H54 (cell line): ENCODE results near the gene P2RY2.
A peak's percentile ranks its signal among the peaks of the same experiment; 100 is the strongest.
"Not testable (repeated sequence)": the region's sequence is repeated elsewhere in the genome, so short reads cannot be mapped to it uniquely, and the experiment has no call there.

Experiments
- DNase-seq: peaks from one replicate; pipeline ENCODE4 v3.0.0; 2011; ENCODE audit warnings: low spot score, mixed read lengths; ENCODE audit not compliant: insufficient read length
- FAIRE-seq: peaks from 3 replicates; lab custom pipeline; 2011; peaks lifted over from hg19 to GRCh38; lab: Jason Lieb, UNC
- POLR2A ChIP-seq: IDR thresholded peaks from 2 replicates; pipeline ENCODE4 v1.6.1; 2011; ENCODE audit warnings: low read depth, mild to moderate bottlenecking, low read length

P2RY2 gene

DNA sequence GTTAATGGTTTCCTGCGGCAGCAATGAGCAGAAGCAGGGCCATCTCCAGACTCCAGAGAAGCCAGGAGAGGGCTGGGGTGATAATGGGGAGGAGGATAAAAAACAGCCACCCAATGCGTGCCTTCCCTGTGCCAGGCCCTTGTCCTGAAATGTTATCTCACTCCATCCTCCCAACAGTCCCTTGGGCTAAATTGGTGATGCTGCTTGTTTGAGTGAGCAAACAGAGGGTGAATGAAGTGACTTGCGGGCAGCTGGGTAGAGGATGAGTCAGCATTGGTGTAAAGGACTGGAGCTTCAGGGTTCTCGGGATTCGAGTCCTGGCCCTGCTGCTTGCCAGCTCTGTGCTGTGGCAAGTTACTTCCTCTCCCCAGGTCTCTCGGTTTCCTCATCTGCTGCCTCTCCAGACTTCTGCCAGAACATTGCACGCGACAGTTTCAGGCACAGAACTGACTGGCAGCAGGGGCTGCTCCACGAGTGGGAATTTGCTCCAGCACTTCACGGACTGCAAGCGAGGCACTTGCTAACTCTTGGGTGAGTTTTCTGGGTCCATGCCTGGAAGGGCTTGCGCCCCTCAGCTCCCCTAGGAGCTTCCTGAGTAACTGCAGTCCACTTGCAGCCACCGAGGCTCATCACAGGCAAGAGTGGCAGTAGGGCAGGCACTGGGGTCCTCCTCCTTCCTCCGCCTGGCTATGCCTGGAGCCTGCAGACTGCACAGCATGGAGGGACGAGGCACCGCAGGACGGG is 54.0 kb downstream of the P2RY2 start, which contains the start of gene P2RY6:
P2RY6 (plus strand) TSS at position 403 of the 744 bp plus-strand sequence. CDS start 24,181 bp downstream, outside the sequence.
- TF ChIP-seq POLR2A, result 0 out of 2 replicates have a peak, but pooled peaks have one; percentile 9
- no peak for FAIRE-seq
- DNase-seq, result peak; percentile 75

DNA sequence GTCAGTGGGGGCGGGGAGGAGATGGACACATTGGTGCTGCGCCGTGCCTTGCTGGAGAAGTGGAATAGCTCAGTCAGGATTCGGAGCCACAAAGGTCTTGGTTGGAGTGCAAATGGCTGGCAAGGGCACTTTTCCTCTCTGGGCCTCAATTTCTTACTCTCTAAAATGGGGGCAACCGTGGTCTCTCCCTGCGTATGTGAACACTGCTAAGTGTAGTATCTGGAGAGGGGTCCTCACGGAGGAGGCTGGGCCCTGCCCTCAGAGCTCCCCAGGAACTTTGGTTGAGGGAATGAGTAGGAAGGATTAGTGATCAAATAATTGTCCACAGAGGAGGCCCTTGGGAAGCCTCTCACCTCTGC is 54.6 kb downstream of the P2RY2 start:
- DNase-seq, result no peak
- FAIRE-seq, result no peak
- TF ChIP-seq POLR2A, result no peak

DNA sequence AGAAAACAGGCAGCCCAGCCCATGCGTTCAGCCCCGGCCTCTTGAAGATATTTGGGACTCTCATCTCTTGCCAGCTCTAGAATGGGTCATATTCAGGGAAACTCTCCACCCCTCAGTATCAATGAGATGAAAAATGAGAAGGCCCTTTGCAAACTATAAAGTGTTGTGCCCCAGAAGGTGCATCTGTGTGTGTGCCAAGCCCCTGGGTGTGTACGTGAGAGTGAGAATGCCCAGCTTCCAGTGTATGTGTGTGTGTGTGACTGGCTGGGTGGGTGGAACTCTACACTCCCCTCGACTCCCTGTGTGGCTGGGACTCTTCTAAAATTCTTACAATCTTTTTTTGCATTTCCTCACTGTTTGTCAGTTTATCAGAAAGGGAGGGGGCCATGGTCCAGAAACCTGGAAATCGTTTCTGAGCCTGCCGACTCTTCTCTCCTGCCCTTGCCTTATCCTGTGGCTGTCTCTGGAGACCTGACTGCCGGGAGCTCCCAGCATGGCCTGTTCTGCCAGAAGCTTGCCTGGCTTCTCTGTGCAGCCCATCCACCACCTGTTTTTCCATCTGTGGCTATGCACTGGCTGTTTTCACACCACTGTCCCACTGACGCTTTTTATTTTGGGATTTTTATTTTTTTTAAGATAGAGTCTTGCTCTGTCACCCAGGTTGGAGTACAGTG is 55.3 kb downstream of the P2RY2 start:
- FAIRE-seq (no peak), DNase-seq (no peak)
- no peak for TF ChIP-seq POLR2A

DNA sequence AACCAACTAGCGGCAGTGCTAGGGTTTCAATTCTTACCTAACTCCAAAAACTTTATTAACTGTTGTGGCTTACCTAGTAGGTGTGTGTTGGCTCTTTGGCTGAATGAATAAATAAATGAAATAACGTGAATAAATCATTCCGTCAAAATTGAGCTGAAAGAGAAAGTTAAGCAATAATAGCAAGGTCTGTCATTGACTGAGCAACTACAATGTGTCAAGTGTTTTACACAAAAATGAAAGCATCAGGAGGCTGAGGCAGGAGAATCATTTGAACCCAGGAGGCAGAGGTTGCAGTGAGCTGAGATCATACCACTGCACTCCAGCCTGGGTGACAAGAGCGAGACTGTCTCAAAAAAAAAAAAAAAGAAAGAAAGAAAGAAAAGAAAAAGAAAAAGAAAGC is 56.1 kb downstream of the P2RY2 start:
- not testable (repeated sequence) for DNase-seq, FAIRE-seq

DNA sequence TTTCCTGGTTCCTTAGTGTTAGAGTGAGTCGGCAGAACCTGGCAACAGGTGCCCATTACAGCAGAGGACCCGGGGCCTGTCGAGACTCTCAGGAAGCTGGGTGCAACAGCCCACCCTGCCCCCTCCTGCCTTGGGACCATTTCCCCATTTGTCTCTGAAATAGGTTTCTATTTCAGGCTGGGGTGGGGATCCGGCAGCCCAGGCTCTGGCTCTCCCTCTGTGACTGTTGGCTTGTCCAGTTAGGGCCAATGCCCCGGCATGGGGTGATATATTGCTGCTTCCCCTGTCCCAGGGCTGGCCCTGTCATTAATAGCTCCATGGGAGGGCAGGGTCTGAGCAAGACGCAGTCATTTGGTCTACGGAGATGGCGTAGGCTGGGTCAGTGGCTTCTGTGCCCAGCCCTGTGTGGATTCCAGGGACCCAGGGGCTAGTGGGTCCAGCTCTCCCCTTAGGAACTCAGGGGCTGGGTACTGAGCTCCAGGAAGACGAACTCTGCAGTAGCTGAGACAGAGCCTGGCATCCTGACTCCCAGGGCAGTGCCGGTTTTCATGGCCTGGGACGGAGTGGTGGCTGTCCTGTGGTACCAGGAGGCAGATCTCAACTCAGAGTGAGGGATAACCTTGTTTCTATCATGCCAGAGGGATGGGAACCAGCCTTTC is 56.8 kb downstream of the P2RY2 start:
- no peak for DNase-seq
- no peak for TF ChIP-seq POLR2A
- FAIRE-seq, result no peak

DNA sequence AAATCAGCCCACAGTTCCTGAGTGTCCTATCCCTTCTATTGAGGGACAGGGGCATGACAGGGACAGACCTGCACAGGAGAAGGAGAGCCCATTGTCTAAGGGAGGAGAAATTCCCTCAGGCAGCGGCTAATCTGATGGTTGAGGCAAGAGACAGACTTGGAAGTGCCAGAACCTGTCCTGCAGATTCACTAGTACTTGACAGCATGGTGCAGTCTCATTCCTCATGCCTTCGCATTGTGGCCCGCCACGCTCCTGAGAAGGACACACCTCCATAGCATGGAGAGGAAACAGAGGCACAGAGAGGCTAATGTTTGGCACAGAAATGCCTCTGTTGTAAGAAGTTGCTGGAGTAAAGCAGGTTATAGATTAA is 57.3 kb downstream of the P2RY2 start:
- TF ChIP-seq POLR2A, result no peak
- FAIRE-seq, result no peak
- DNase-seq, result no peak

DNA sequence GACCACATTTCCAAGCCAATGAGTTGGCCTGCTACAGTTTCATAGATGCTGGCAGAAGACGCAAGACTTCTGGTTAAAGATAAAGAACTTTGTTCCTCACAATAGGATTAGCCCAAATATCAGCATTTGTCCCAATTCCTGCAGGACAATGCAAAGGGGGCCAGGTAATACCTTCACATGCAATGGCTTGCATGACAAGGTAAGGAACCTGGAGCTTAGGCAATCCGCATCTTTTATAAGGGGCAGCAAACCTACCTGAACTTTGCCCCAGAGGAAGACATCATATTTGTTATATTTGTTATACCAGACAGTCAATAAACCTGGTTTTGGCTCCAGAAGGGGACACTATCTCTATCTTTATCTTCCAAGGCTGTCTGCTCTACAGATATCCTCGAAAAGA is 59.4 kb downstream of the P2RY2 start:
- DNase-seq, result no peak
- no peak for FAIRE-seq
- TF ChIP-seq POLR2A, result no peak

DNA sequence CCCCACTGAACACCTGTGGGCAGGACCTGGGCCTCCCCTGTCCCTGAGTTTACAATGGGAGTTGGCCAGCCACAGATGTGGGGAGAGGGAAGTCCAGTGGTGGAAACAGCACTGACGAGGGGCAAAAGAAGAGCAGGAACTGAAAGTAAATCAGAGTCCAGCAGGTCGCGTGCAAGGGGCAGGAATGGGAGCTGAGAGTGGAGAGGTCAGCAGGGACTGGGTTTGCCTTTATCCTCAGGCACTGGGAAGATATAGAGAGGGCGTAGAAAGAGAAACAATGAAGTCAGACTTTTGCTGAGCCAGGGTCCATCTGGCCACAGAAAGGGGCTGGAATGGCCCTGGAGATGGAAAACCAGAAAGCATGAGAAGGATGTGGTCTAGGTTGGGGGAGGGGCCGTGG is 62.5 kb downstream of the P2RY2 start:
- TF ChIP-seq POLR2A, result no peak
- no peak for DNase-seq
- FAIRE-seq, result no peak

DNA sequence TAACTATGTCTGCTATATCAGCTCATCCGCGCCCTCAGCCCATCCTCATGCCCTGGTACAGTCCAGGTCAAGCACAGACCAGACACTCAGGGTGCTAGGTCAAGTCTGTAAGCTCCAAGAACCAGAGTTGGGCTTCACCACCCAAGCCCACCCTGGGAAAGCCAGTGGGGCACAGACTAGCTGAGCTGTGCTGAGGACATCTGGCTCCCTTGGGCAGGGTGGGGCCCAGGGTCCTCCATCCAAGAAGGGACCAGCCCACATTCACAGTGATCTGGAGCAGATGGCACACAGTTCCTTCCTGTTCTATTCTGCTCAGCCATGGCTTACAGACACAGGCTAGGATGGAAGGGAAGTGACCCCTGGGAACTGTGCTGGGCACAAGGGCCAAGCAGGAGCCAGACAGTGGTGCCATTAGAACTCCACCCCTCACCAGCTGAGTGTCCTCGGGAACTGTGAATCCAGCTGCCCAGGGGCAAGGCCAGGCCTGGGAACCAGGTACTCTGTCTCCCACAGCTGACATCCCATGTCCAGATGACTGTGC is 63.2 kb downstream of the P2RY2 start:
- no peak for TF ChIP-seq POLR2A
- no peak for FAIRE-seq
- no peak for DNase-seq

DNA sequence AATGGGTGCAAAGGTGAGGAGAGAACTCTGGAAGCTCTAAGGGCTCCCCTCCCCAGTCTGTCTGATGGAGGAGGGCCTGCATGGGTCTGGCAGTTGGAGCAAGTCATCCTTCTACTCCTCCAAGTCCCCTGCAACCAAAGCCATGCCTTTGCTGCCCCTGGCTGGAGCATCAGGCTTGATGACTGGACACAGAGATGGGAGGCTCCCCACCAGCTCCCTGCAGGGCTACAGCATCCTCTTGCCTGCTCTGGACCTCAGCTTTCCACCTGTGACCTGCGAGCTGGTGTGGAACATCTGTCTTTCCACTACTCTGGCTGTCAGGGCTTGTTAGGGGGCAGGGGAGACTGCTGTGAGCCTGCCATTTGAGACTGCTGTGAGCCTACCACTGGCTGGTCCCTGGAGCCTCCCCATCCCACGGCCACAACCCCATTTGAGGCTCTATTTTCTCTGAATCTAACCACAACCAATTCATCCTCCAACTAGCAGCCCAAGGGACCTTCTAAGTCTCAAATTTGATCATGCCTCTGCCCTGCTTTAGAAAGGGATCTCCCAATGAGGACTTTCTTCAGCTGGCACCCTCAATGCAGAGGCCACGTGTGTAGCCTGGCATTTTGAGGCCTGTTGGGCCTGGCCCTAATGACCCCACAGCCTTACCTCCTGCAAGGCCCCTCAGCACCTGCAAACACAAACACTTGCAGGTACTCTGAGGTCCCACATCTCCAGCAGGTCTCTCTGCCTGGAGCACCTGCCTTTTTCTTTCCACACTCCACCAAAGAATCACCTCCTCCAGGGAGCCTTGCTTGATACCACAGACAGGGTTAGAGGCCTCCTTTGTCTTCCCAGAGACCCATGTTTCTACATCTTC is 63.9 kb downstream of the P2RY2 start:
- no peak for TF ChIP-seq POLR2A
- FAIRE-seq (no peak), DNase-seq (no peak)

DNA sequence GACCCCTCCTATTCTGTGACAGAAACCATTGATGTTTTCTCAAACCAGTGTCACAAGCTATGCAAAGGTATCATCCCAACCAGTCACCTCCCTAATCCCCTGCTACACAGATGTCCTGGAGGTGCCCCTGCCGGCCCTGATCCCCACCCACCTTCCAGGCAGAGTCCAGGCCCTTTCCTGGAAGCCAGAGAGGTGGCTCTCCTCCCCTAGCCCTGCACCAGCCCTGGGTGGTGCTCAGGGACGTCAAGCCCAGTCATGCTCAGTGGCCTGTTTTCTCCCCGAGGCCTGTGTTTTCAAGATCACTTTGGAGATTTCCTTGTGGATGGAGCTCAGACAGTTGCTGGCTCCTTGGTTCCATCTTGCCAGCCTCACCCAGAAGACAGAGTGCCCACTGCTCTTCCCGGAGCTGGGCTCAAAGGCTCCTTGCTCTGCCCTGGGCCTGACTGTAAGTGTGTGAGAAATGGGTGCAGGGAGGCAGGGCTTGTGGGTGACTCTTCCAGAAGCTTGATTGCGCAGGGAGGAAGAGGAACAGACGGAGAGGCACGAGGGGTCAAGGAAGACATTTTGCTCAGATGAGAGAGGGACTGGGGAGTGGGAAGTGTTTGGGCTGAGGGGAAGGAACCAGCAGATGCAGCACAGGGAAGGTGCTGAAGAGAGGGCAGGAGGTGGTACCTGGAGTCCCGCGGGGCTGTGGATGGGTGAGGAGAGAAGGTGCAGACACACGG is 65.4 kb downstream of the P2RY2 start:
- TF ChIP-seq POLR2A, result no peak
- FAIRE-seq (no peak), DNase-seq (no peak)

DNA sequence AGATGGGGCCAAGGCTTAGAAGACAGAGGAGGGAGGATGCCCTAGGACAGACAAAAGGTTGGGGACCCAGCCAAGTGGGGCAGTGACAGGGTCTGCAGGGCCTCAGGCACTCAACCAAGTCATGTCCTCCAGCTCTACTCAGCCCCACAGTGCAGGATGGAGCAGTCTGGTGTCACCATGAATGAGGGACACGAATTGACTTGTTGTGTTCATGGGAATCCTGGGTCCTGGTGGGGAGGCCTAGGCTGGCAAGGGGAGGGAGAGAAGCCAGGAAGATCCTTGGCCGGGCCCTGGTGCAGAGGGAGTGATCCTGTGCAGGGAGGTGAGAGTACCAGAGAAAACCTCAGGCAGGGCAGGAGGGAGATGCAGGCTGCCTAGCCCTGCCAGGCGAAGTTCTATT is 66.0 kb downstream of the P2RY2 start:
- FAIRE-seq, result no peak
- TF ChIP-seq POLR2A, result no peak
- DNase-seq, result no peak

DNA sequence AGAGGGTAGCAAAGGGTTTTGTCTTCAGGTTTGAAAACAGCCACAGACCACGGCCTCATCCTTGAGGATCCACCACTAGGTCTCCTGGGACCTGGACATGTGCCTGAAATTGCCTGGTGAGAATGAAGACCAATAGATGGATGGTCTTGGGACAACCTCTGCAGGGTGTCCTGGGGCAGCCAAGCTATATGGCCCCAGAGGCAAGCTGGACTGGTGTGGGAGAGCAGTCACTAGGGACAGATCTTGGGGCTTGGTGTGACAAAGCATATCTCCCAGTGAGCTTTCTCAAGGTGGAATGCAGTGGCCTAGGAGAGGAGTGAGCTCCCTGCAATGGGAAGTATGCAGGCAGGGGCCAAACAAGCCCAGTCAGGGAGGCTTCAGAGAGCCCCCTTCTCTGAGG is 67.6 kb downstream of the P2RY2 start:
- DNase-seq (no peak), FAIRE-seq (no peak)
- no peak for TF ChIP-seq POLR2A
